Stimulated activated CD8-positive, alpha-beta memory T cell treated with anti-CD3 and anti-CD28 coated beads, Interleukin-4, amount 100 ng/mL, for 24 hours (primary cell): ENCODE results near the gene FOLR1.
"Not testable (repeated sequence)": the region's sequence is repeated elsewhere in the genome, so short reads cannot be mapped to it uniquely, and the experiment has no call there.

ENCODE experiments used
- DNase-seq: peaks from one replicate; pipeline ENCODE4 v3.0.0-alpha.2; 2020; ENCODE audit warnings: low read depth

The FOLR1 gene

GRCh38 chr11:72191961-72192381 lies at the start of gene FOLR1:
Gene FOLR1, plus strand, starts transcription at chr11:72192140. Its CDS starts 34 bp downstream, at chr11:72192174.
- DNase-seq = no peak

GRCh38 chr11:72142543-72142942 lies 49.4 kb upstream of the FOLR1 start:
- not testable (repeated sequence) for DNase-seq

- DNase-seq = no peak
These were observed 47.0 kb upstream of the FOLR1 start for GRCh38 chr11:72144807-72145565.

GRCh38 chr11:72146625-72147024 lies 45.3 kb upstream of the FOLR1 start:
- no peak for DNase-seq

GRCh38 chr11:72150882-72151281 lies 41.1 kb upstream of the FOLR1 start:
- no peak for DNase-seq

GRCh38 chr11:72153874-72154273 lies 38.1 kb upstream of the FOLR1 start:
- not testable (repeated sequence) for DNase-seq

GRCh38 chr11:72154816-72155215 lies 37.1 kb upstream of the FOLR1 start:
- DNase-seq = no peak

GRCh38 chr11:72155751-72156150 lies 36.2 kb upstream of the FOLR1 start:
- DNase-seq = no peak

- no peak for DNase-seq
These were observed 34.8 kb upstream of the FOLR1 start for GRCh38 chr11:72157131-72157530.

GRCh38 chr11:72160319-72160718 lies 31.6 kb upstream of the FOLR1 start:
- no peak for DNase-seq

GRCh38 chr11:72162891-72163492 lies 28.9 kb upstream of the FOLR1 start:
- DNase-seq = no peak

GRCh38 chr11:72164187-72164586 lies 27.8 kb upstream of the FOLR1 start:
- not testable (repeated sequence) for DNase-seq

- not testable (repeated sequence) for DNase-seq
These were observed 22.8 kb upstream of the FOLR1 start for GRCh38 chr11:72169046-72169555.

GRCh38 chr11:72169754-72170153 lies 22.2 kb upstream of the FOLR1 start:
- DNase-seq = not testable (repeated sequence)

GRCh38 chr11:72172043-72172442 lies 19.9 kb upstream of the FOLR1 start:
- DNase-seq = not testable (repeated sequence)

- DNase-seq = no peak
These were observed 18.6 kb upstream of the FOLR1 start for GRCh38 chr11:72173291-72173690.

- no peak for DNase-seq
These were observed 17.5 kb upstream of the FOLR1 start for GRCh38 chr11:72174302-72175070.

- no peak for DNase-seq
These were observed 14.3 kb upstream of the FOLR1 start for GRCh38 chr11:72177656-72178055.

- DNase-seq = no peak
These were observed 12.7 kb upstream of the FOLR1 start for GRCh38 chr11:72179049-72179803.

GRCh38 chr11:72179804-72180396 lies 12.0 kb upstream of the FOLR1 start:
- no peak for DNase-seq

GRCh38 chr11:72180892-72181552 lies 10.9 kb upstream of the FOLR1 start:
- DNase-seq = not testable (repeated sequence)
